Measurements from ENCODE around the gene ADAM12. TPM values are rescaled to one million over a fixed set of nuclear protein-coding genes. Genes with fewer than 3 reads are reported as not detected.
A peak's percentile ranks its signal among the peaks of the same experiment; 100 is the strongest.

Gene ADAM12
- total RNA-seq, 1 donor from 2014 or later: 0.98 TPM

DNA sequence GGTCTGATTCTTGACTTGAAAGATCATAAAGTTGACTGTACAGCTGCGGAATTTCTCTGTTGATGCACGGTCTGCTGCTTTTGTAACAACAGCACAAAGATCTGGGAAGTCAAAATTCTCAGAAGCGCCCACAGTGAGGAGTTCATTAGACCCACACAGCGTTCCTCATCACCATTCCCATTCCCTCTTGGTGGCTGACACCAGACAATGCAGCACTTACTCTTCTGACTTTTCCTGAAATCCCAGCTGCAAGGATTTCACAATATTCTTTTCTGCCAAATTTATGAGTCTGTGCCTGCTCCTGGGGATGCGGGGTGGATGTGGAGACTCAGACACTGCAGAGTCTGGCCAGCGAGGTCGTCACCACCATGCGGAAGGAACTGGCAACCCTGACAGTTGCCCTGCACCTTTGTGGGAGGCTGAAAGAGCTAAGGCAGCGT is 258.0 kb downstream of the ADAM12 start:
- Histone ChIP-seq H3K27me3 (no peaks in the 10 kb centered on the region), H3K4me1 (peaks cover 13% of the 10 kb centered on the region), H3K4me3 (no peak overlapping the region), H3K27ac (peak overlapping the region; percentile 17), H3K9me3 (no peaks in the 10 kb centered on the region), H3K36me3 (no peaks in the 10 kb centered on the region)
- TF ChIP-seq, protein P1, sequence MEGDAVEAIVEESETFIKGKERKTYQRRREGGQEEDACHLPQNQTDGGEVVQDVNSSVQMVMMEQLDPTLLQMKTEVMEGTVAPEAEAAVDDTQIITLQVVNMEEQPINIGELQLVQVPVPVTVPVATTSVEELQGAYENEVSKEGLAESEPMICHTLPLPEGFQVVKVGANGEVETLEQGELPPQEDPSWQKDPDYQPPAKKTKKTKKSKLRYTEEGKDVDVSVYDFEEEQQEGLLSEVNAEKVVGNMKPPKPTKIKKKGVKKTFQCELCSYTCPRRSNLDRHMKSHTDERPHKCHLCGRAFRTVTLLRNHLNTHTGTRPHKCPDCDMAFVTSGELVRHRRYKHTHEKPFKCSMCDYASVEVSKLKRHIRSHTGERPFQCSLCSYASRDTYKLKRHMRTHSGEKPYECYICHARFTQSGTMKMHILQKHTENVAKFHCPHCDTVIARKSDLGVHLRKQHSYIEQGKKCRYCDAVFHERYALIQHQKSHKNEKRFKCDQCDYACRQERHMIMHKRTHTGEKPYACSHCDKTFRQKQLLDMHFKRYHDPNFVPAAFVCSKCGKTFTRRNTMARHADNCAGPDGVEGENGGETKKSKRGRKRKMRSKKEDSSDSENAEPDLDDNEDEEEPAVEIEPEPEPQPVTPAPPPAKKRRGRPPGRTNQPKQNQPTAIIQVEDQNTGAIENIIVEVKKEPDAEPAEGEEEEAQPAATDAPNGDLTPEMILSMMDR (IDR thresholded peaks at IDR 0.05): no peak
- intact Hi-C loops (cut with DNase I): no loop called here
- DNase-seq: no peak
- peak; percentile 23 for ATAC-seq

DNA sequence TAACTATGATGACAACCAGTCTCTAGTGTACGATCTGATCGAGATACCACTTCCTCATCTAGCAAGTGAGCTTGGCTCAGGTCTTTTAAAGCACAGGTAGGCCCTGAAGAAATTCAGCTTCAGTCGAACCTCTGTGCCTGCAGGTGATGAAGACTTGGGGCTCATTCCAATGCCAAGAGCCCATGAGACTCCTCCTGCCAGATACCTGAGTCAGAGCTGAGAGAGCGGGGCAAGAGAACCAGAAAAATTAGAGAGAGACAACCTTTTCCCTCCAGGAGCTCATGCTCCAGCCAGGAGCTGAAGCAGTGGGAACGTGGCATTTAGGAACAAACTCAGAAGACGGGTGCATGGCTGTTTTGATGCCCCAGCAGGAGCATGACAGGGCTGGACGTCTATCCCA is 259.3 kb downstream of the ADAM12 start:
- Histone ChIP-seq H3K27ac (no peak overlapping the region), H3K4me3 (no peak overlapping the region), H3K9me3 (no peaks in the 10 kb centered on the region), H3K36me3 (no peaks in the 10 kb centered on the region), H3K4me1 (peaks cover 2% of the 10 kb centered on the region), H3K27me3 (no peaks in the 10 kb centered on the region)
- intact Hi-C loops (cut with DNase I): no loop called here
- ATAC-seq (no peak), DNase-seq (no peak)
- TF ChIP-seq, protein P1 (IDR thresholded peaks at IDR 0.05): no peak

DNA sequence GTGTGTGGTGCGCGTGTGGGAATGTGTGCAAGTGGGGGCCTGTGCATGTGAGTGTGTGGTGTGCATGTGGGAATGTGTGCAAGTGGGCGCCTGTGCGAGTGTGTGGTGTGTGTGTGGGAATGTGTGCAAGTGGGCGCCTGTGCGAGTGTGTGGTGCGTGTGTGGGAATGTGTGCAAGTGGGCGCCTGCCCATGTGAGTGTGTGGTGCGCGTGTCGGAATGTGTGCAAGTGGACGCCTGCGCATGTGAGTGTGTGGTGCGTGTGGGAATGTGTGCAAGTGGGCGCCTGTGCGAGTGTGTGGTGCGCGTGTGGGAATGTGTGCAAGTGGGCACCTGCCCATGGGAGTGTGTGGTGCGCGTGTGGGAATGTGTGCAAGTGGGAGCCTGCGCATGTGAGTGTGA is 259.7 kb downstream of the ADAM12 start:
- ATAC-seq (no peak), DNase-seq (no peak)
- intact Hi-C loops (cut with DNase I): no loop called here
- H3K9me3 ChIP-seq: no peaks in the 10 kb centered on the region
- H3K4me1 ChIP-seq: no peaks in the 10 kb centered on the region
- no peak overlapping the region for H3K27ac ChIP-seq
- H3K4me3 ChIP-seq: no peak overlapping the region
- no peaks in the 10 kb centered on the region for H3K36me3 ChIP-seq
- TF ChIP-seq, protein P1 (IDR thresholded peaks at IDR 0.05): no peak
- no peaks in the 10 kb centered on the region for H3K27me3 ChIP-seq

DNA sequence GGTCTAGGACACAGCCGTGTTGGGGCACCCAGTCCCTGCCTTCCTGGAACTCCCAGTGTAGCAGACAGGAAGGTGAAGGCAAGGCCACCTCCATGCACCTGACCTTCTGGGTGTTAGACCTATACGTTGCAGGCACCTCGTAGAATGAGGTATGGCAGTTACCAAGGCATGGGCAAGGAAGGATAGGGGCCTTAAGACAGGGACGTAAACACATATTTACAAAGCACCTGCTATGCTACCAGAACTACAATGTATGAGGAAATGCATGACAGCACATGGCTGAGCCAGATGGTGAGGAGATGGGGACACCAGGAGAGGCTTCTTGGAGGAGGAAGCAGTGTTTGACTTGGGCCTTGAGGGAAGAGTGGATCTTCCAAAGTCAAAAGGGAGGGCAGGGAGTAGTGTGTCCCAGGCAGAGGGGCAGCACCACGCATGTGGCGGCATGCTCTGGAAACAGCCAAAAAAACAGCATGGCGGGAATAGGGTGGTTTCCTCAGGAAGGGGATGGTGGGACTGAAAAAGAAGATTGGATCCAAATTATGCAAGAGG is 260.7 kb downstream of the ADAM12 start:
- Histone ChIP-seq H3K27me3 (no peaks in the 10 kb centered on the region), H3K27ac (no peak overlapping the region), H3K9me3 (no peaks in the 10 kb centered on the region), H3K36me3 (no peaks in the 10 kb centered on the region), H3K4me3 (no peak overlapping the region), H3K4me1 (no peaks in the 10 kb centered on the region)
- DNase-seq: no peak
- intact Hi-C loops (cut with DNase I): no loop called here
- TF ChIP-seq, protein P1 (IDR thresholded peaks at IDR 0.05): no peak
- ATAC-seq: no peak

DNA sequence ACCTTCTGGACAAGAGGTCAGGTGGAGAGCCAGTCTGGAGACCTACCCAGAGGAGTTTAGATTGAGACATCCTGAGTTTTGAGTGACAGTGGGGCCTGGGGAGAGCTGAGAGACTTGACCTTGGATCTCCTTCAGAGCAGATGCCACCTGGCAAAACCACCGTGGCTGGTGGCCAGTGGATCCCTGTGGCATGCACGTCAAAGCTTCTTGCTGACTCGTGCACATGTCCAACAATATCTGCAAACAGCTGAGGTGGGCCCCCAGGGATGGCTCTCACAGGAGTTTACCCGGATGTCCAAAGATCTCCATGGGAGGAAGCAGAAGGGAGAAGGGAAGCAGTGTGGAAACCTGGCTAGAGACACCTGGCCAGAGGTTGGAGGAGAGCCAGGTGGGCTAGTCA is 261.4 kb downstream of the ADAM12 start:
- Histone ChIP-seq H3K27me3 (no peaks in the 10 kb centered on the region), H3K9me3 (no peaks in the 10 kb centered on the region), H3K4me3 (no peak overlapping the region), H3K27ac (no peak overlapping the region), H3K4me1 (no peaks in the 10 kb centered on the region), H3K36me3 (no peaks in the 10 kb centered on the region)
- TF ChIP-seq, protein P1 (IDR thresholded peaks at IDR 0.05): no peak
- DNase-seq (no peak), ATAC-seq (no peak)
- intact Hi-C loops (cut with DNase I): no loop called here

DNA sequence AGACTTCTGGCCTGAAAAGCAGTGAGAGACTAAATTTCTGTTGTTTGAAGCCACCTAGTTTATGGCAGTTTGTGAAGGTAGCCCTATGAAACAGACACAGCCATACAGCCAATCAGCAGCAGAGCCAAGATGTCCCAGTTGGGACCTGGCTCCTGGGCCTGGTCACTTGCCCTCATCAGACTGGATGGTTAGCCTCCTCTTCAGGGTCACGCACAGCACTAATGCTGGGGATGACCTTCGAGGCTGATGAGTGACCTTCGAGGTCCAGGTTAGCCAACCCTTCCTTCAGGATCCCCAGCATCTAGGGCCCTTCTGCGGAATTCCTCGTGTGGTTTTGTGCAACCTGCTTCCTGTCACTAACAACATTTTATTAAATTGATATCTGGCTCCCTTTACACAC is 262.3 kb downstream of the ADAM12 start:
- TF ChIP-seq, protein P1 (IDR thresholded peaks at IDR 0.05): no peak
- Histone ChIP-seq H3K4me3 (no peak overlapping the region), H3K27me3 (no peaks in the 10 kb centered on the region), H3K4me1 (no peaks in the 10 kb centered on the region), H3K36me3 (no peaks in the 10 kb centered on the region), H3K27ac (no peak overlapping the region), H3K9me3 (no peaks in the 10 kb centered on the region)
- DNase-seq (no peak), ATAC-seq (no peak)
- intact Hi-C loops (cut with DNase I): no loop called here

Data from upper lobe of right lung (tissue), 1 donor.